NCI-H2107 treated with DMSO at 0.1 percent for 48 hours (cell line): ENCODE results near the gene TDRD9.

Experiments
- DNase-seq: peaks from one replicate; lab custom pipeline; 2025; ENCODE audit not compliant: unreplicated experiment; lab: John Stamatoyannopoulos, UW

TDRD9 gene

GRCh38 chr14:104020471-104020870 is 92.2 kb downstream of the TDRD9 start:
- no peak for DNase-seq

GRCh38 chr14:104023325-104024055 is 95.2 kb downstream of the TDRD9 start:
- no peak for DNase-seq

- no peak for DNase-seq
These were observed 97.3 kb downstream of the TDRD9 start for GRCh38 chr14:104025534-104025933.

- no peak for DNase-seq
These were observed 97.8 kb downstream of the TDRD9 start for GRCh38 chr14:104026024-104026423.

GRCh38 chr14:104030958-104031357 is 102.7 kb downstream of the TDRD9 start:
- DNase-seq = no peak

- no peak for DNase-seq
These were observed 103.1 kb downstream of the TDRD9 start for GRCh38 chr14:104031384-104031783.

GRCh38 chr14:104034976-104035699 is 106.9 kb downstream of the TDRD9 start:
- DNase-seq = no peak

GRCh38 chr14:104036212-104036611 is 108.0 kb downstream of the TDRD9 start:
- no peak for DNase-seq

GRCh38 chr14:104037074-104037473 is 108.8 kb downstream of the TDRD9 start:
- DNase-seq = no peak

GRCh38 chr14:104037903-104038302 is 109.6 kb downstream of the TDRD9 start:
- no peak for DNase-seq

- DNase-seq = no peak
These were observed 111.0 kb downstream of the TDRD9 start for GRCh38 chr14:104039214-104039613.

GRCh38 chr14:104040539-104040938 is 112.3 kb downstream of the TDRD9 start:
- DNase-seq = no peak

- no peak for DNase-seq
These were observed 113.3 kb downstream of the TDRD9 start for GRCh38 chr14:104041430-104042104.

- no peak for DNase-seq
These were observed 115.8 kb downstream of the TDRD9 start for GRCh38 chr14:104044016-104044415.

GRCh38 chr14:104047761-104048160 is 119.5 kb downstream of the TDRD9 start:
- DNase-seq = no peak

GRCh38 chr14:104048758-104049507 is 120.7 kb downstream of the TDRD9 start:
- DNase-seq = no peak

GRCh38 chr14:104049576-104050240 is 121.5 kb downstream of the TDRD9 start:
- DNase-seq = no peak

- no peak for DNase-seq
These were observed 123.0 kb downstream of the TDRD9 start for GRCh38 chr14:104051092-104051813.

- no peak for DNase-seq
These were observed 126.1 kb downstream of the TDRD9 start for GRCh38 chr14:104054222-104054905.
